Mammary epithelial cell (primary cell): ENCODE results near the gene KIF4B.

Experiments used
- CTCF ChIP-seq, 2 donors: IDR thresholded peaks in 1 of 2; conservative IDR thresholded peaks in 1 of 2; 2 replicates each; pipeline ENCODE4 v1.5.1; 2011 to 2012; ENCODE audit warnings: inconsistent platforms in 2 of 2, low read length in 2 of 2, mild to moderate bottlenecking in 2 of 2, control low read depth in 1 of 2, low read depth in 1 of 2; ENCODE audit not compliant: insufficient read depth in 1 of 2; ENCODE audit errors: extremely low read depth in 1 of 2
- EZH2 ChIP-seq: IDR thresholded peaks from 2 replicates; pipeline ENCODE4 v1.6.1; 2012; ENCODE audit warnings: low read length, inconsistent platforms, borderline replicate concordance

GRCh38 chr5:155056644-155057269 lies 43.2 kb downstream of the KIF4B start:
- TF ChIP-seq CTCF (conservative IDR thresholded peaks at IDR 0.05 in 1 of 2, IDR thresholded peaks at IDR 0.05 in 1 of 2; ENCODE audit: extremely low read depth in 1 of 2, insufficient read depth in 1 of 2, low read depth in 1 of 2, low read length in 2 of 2) = no peak
- no peak for TF ChIP-seq EZH2
